Sigmoid colon (tissue), 4 donors: ENCODE results near the gene ABCC4.

ENCODE experiments used
- CTCF ChIP-seq, 4 experiments: fragments of 450-650 bp in 3 of 4; fragments of 200-600 bp in 1 of 4; IDR thresholded peaks; one replicate each; pipeline ENCODE4 v1.5.1; 2016 to 2019; ENCODE audit warnings: antibody characterized with exemption in 4 of 4, mild to moderate bottlenecking in 3 of 4, moderate library complexity in 2 of 4
- EP300 ChIP-seq, 4 donors: sonication (generic); formaldehyde crosslinking; IDR thresholded peaks; one replicate each; pipeline ENCODE4 v1.6.1; 2017; ENCODE audit warnings: antibody characterized with exemption in 4 of 4
- POLR2A ChIP-seq, 2 donors: fragments of 450-650 bp; IDR thresholded peaks; one replicate each; pipeline ENCODE4 v1.6.1; 2016; ENCODE audit warnings: antibody characterized with exemption in 2 of 2, mild to moderate bottlenecking in 2 of 2, moderate library complexity in 2 of 2

DNA sequence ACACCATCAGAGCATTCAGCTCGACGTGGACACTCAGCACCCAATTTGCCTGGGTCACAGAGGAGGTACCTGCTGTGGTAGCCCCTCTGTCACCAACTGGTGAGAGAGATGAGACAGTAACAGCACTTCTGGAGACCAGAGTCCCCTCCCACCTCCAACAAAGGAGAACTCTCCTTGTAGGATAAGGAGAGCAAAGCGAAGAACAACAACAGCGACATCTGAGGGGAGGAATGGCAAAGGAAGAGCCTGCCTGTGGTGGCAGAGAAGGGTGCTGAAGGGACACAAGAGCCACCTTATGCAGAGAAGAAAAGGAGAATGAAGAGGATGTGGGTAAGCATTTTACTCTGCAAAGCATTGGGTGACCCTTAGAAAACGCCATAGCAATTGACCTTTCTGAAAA, 167.8 kb downstream of the ABCC4 start:
- TF ChIP-seq CTCF (IDR thresholded peaks at IDR 0.05): no peak
- TF ChIP-seq POLR2A (IDR thresholded peaks at IDR 0.05): no peak
- TF ChIP-seq EP300 (IDR thresholded peaks at IDR 0.05): no peak
